ENCODE measurements around the gene UPK3BL1.
"Not testable (repeated sequence)": the region's sequence is repeated elsewhere in the genome, so short reads cannot be mapped to it uniquely, and the experiment has no call there.

UPK3BL1 gene

GRCh38 chr7:102596036-102596435 is 46.6 kb downstream of the UPK3BL1 start:
- H3K27ac ChIP-seq (replicated peaks; ENCODE audit: low read length); H2AFZ ChIP-seq (ENCODE audit: low read length); H3K4me2 ChIP-seq (ENCODE audit: insufficient read depth, low read length, poor library complexity, severe bottlenecking); H3K4me3 ChIP-seq (ENCODE audit: low read length in 2 of 2); H3K23ac ChIP-seq (ENCODE audit: low read depth, low read length, poor library complexity); H2BK15ac ChIP-seq (ENCODE audit: low read length); H3K4ac ChIP-seq (ENCODE audit: low read length); H3K4me1 ChIP-seq (ENCODE audit: control insufficient read depth in 2 of 2, insufficient read depth in 1 of 2, low read depth in 1 of 2, low read length in 2 of 2); H3K18ac ChIP-seq (ENCODE audit: low read length); DNase-seq (ENCODE audit: low spot score); H3K27me3 ChIP-seq (ENCODE audit: control insufficient read depth in 3 of 3, insufficient read depth in 3 of 3, low read depth in 1 of 3, low read length in 3 of 3); H4K91ac ChIP-seq (ENCODE audit: low read depth, low read length, poor library complexity); H3K79me1 ChIP-seq (ENCODE audit: low read depth, low read length); H2BK12ac ChIP-seq (ENCODE audit: low read length); H3K14ac ChIP-seq (ENCODE audit: low read length); H2BK5ac ChIP-seq (ENCODE audit: low read length); H4K8ac ChIP-seq (ENCODE audit: low read depth, low read length); H3K9me3 ChIP-seq (replicated peaks in 1 of 2; ENCODE audit: control insufficient read depth in 2 of 2, insufficient read depth in 1 of 2, low read depth in 1 of 2, low read length in 2 of 2); H2AK5ac ChIP-seq (ENCODE audit: low read depth, low read length); H2BK120ac ChIP-seq (ENCODE audit: low read depth, low read length); H3K36me3 ChIP-seq (replicated peaks in 1 of 2; ENCODE audit: control insufficient read depth in 2 of 2, insufficient read depth in 2 of 2, low read length in 2 of 2); H3K9ac ChIP-seq (ENCODE audit: low read depth, low read length, poor library complexity): not testable (repeated sequence)
- WGBS, 2 donors (ENCODE audit: extremely low coverage in 2 of 2, insufficient read length in 2 of 2, insufficient replicate concordance in 1 of 2): no CpG with 5 or more reads among the region's 10 CpGs

GRCh38 chr7:102593637-102594334 is 48.8 kb downstream of the UPK3BL1 start:
- WGBS, 2 donors (ENCODE audit: extremely low coverage in 2 of 2, insufficient read length in 2 of 2, insufficient replicate concordance in 1 of 2): no CpG with 5 or more reads among the region's 68 CpGs
- not testable (repeated sequence) for H3K18ac ChIP-seq (ENCODE audit: low read length); DNase-seq (ENCODE audit: low spot score); H2BK5ac ChIP-seq (ENCODE audit: low read length); H2BK120ac ChIP-seq (ENCODE audit: low read depth, low read length); H2BK12ac ChIP-seq (ENCODE audit: low read length); H4K91ac ChIP-seq (ENCODE audit: low read depth, low read length, poor library complexity); H3K79me1 ChIP-seq (ENCODE audit: low read depth, low read length); H3K9ac ChIP-seq (ENCODE audit: low read depth, low read length, poor library complexity); H3K4me2 ChIP-seq (ENCODE audit: insufficient read depth, low read length, poor library complexity, severe bottlenecking); H2AK5ac ChIP-seq (ENCODE audit: low read depth, low read length); H3K23ac ChIP-seq (ENCODE audit: low read depth, low read length, poor library complexity); H2AFZ ChIP-seq (ENCODE audit: low read length); H3K4ac ChIP-seq (ENCODE audit: low read length); H3K9me3 ChIP-seq (replicated peaks in 1 of 2; ENCODE audit: control insufficient read depth in 2 of 2, insufficient read depth in 1 of 2, low read depth in 1 of 2, low read length in 2 of 2); H3K14ac ChIP-seq (ENCODE audit: low read length); H3K36me3 ChIP-seq (replicated peaks in 1 of 2; ENCODE audit: control insufficient read depth in 2 of 2, insufficient read depth in 2 of 2, low read length in 2 of 2); H3K4me1 ChIP-seq (ENCODE audit: control insufficient read depth in 2 of 2, insufficient read depth in 1 of 2, low read depth in 1 of 2, low read length in 2 of 2); H2BK15ac ChIP-seq (ENCODE audit: low read length); H3K4me3 ChIP-seq (ENCODE audit: low read length in 2 of 2); H4K8ac ChIP-seq (ENCODE audit: low read depth, low read length); H3K27ac ChIP-seq (replicated peaks; ENCODE audit: low read length); H3K27me3 ChIP-seq (ENCODE audit: control insufficient read depth in 3 of 3, insufficient read depth in 3 of 3, low read depth in 1 of 3, low read length in 3 of 3)

- H4K91ac ChIP-seq (ENCODE audit: low read depth, low read length, poor library complexity); H3K23ac ChIP-seq (ENCODE audit: low read depth, low read length, poor library complexity): not testable (repeated sequence)
Observed at GRCh38 chr7:102592477-102593019, 50.0 kb downstream of the UPK3BL1 start.

GRCh38 chr7:102589857-102590256 is 52.7 kb downstream of the UPK3BL1 start:
- not testable (repeated sequence) for H3K27me3 ChIP-seq (ENCODE audit: control insufficient read depth in 3 of 3, insufficient read depth in 3 of 3, low read depth in 1 of 3, low read length in 3 of 3); H3K27ac ChIP-seq (replicated peaks; ENCODE audit: low read length); H3K79me1 ChIP-seq (ENCODE audit: low read depth, low read length); H4K8ac ChIP-seq (ENCODE audit: low read depth, low read length); H2BK15ac ChIP-seq (ENCODE audit: low read length); H2BK120ac ChIP-seq (ENCODE audit: low read depth, low read length); H3K9me3 ChIP-seq (replicated peaks in 1 of 2; ENCODE audit: control insufficient read depth in 2 of 2, insufficient read depth in 1 of 2, low read depth in 1 of 2, low read length in 2 of 2); H3K18ac ChIP-seq (ENCODE audit: low read length); H3K23ac ChIP-seq (ENCODE audit: low read depth, low read length, poor library complexity); H3K14ac ChIP-seq (ENCODE audit: low read length); H2BK12ac ChIP-seq (ENCODE audit: low read length); H3K4me1 ChIP-seq (ENCODE audit: control insufficient read depth in 2 of 2, insufficient read depth in 1 of 2, low read depth in 1 of 2, low read length in 2 of 2); H4K91ac ChIP-seq (ENCODE audit: low read depth, low read length, poor library complexity); H3K9ac ChIP-seq (ENCODE audit: low read depth, low read length, poor library complexity); H3K36me3 ChIP-seq (replicated peaks in 1 of 2; ENCODE audit: control insufficient read depth in 2 of 2, insufficient read depth in 2 of 2, low read length in 2 of 2); DNase-seq (ENCODE audit: low spot score); H2AFZ ChIP-seq (ENCODE audit: low read length); H2BK5ac ChIP-seq (ENCODE audit: low read length); H3K4ac ChIP-seq (ENCODE audit: low read length); H3K4me2 ChIP-seq (ENCODE audit: insufficient read depth, low read length, poor library complexity, severe bottlenecking); H2AK5ac ChIP-seq (ENCODE audit: low read depth, low read length); H3K4me3 ChIP-seq (ENCODE audit: low read length in 2 of 2)
- WGBS, 2 donors (ENCODE audit: extremely low coverage in 2 of 2, insufficient read length in 2 of 2, insufficient replicate concordance in 1 of 2): no CpG with 5 or more reads among the region's 9 CpGs

More at GRCh38 chr7:102592477-102593019, 50.0 kb downstream of the UPK3BL1 start:
- H3K4me1 ChIP-seq (ENCODE audit: control insufficient read depth in 2 of 2, insufficient read depth in 1 of 2, low read depth in 1 of 2, low read length in 2 of 2); H3K18ac ChIP-seq (ENCODE audit: low read length); H3K9me3 ChIP-seq (replicated peaks in 1 of 2; ENCODE audit: control insufficient read depth in 2 of 2, insufficient read depth in 1 of 2, low read depth in 1 of 2, low read length in 2 of 2); H2BK12ac ChIP-seq (ENCODE audit: low read length); H2AK5ac ChIP-seq (ENCODE audit: low read depth, low read length); H3K4ac ChIP-seq (ENCODE audit: low read length); H3K4me2 ChIP-seq (ENCODE audit: insufficient read depth, low read length, poor library complexity, severe bottlenecking); H2BK15ac ChIP-seq (ENCODE audit: low read length); H3K27me3 ChIP-seq (ENCODE audit: control insufficient read depth in 3 of 3, insufficient read depth in 3 of 3, low read depth in 1 of 3, low read length in 3 of 3); H2BK120ac ChIP-seq (ENCODE audit: low read depth, low read length); H3K14ac ChIP-seq (ENCODE audit: low read length); H3K79me1 ChIP-seq (ENCODE audit: low read depth, low read length); H2AFZ ChIP-seq (ENCODE audit: low read length); H2BK5ac ChIP-seq (ENCODE audit: low read length); H3K36me3 ChIP-seq (replicated peaks in 1 of 2; ENCODE audit: control insufficient read depth in 2 of 2, insufficient read depth in 2 of 2, low read length in 2 of 2); H3K27ac ChIP-seq (replicated peaks; ENCODE audit: low read length); DNase-seq (ENCODE audit: low spot score); H3K4me3 ChIP-seq (ENCODE audit: low read length in 2 of 2); H3K9ac ChIP-seq (ENCODE audit: low read depth, low read length, poor library complexity); H4K8ac ChIP-seq (ENCODE audit: low read depth, low read length): not testable (repeated sequence)
- no CpG with 5 or more reads among the region's 26 CpGs for WGBS, 2 donors (ENCODE audit: extremely low coverage in 2 of 2, insufficient read length in 2 of 2, insufficient replicate concordance in 1 of 2)

All from neuronal stem cell (in vitro differentiated cells).